Measurements from ENCODE around the gene SCAPER.

SCAPER gene

DNA sequence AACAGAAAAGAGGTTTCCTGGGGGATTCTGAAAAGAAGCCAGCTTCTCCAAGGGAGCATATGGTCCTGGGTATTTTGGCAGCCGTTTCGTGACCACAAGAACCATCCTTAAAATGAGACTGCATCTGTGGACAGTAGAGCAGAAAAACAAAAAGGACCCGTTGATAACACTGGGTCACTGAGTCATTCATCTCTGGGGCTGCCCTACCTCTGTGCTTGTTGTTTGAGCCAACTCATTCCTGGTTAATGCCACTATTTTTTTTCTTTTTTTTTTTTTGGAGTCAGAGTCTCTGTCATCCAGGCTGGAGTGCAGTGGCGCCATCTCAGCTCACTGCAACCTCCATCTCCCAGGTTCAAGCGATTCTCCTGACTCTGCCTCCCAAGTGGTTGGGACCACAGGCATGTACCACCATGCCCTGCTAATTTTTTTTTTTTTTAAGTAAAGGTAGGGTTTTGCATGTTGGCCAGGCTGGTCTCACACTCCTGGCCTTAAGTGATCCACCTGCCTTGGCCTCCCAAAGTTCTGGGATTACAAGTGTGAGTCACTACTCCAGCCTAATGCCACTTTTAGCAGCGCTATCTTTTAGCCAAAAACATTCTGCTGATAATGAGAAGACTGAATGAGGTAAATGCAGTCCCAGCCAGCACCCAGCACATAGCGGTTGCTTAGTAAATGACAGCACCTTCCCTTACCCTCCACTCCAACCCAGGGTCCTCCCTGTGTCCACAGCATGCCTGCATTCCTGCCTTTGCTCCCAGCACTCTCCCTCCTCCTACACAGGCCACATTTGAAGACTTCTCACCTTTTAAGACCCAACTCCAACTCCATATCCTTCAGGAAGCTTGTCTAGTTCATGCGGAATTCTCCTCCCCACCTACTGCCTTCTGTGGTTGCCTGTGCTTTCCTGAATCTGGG, 577.7 kb downstream of the SCAPER start:
- no peak overlapping the region for H3K4me3 ChIP-seq (ENCODE audit: low read depth, low read length)
- TF ChIP-seq, protein P1, sequence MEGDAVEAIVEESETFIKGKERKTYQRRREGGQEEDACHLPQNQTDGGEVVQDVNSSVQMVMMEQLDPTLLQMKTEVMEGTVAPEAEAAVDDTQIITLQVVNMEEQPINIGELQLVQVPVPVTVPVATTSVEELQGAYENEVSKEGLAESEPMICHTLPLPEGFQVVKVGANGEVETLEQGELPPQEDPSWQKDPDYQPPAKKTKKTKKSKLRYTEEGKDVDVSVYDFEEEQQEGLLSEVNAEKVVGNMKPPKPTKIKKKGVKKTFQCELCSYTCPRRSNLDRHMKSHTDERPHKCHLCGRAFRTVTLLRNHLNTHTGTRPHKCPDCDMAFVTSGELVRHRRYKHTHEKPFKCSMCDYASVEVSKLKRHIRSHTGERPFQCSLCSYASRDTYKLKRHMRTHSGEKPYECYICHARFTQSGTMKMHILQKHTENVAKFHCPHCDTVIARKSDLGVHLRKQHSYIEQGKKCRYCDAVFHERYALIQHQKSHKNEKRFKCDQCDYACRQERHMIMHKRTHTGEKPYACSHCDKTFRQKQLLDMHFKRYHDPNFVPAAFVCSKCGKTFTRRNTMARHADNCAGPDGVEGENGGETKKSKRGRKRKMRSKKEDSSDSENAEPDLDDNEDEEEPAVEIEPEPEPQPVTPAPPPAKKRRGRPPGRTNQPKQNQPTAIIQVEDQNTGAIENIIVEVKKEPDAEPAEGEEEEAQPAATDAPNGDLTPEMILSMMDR (IDR thresholded peaks at IDR 0.05; ENCODE audit: control insufficient read depth, extremely low read depth, insufficient read depth) = no peak
- DNase-seq (ENCODE audit: low read depth) = no peak

DNA sequence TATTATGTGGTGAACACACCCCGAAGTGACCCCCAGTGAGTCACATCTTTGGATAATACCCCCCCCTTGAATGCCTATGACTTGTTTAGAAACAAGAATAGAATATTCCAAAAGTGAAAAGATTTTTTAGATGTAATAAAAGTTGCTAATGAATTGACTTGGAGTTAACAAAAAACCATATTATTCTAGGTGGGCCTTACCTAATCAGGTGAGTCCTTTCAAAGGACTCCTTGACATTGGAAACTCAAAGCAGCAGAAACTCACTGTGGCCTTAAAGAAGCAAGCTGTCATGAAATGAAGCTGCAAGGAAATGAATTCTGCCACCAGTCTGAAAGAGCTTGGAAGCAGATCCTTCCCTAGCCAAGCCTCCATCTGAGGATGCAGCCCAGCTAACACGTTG, 579.4 kb downstream of the SCAPER start:
- H3K4me3 ChIP-seq (ENCODE audit: low read depth, low read length) = no peak overlapping the region
- DNase-seq (ENCODE audit: low read depth) = no peak
- TF ChIP-seq, protein P1 (IDR thresholded peaks at IDR 0.05; ENCODE audit: control insufficient read depth, extremely low read depth, insufficient read depth) = no peak

- no peak for DNase-seq (ENCODE audit: low read depth)
- no peak overlapping the region for H3K4me3 ChIP-seq (ENCODE audit: low read depth, low read length)
- TF ChIP-seq, protein P1 (IDR thresholded peaks at IDR 0.05; ENCODE audit: control insufficient read depth, extremely low read depth, insufficient read depth) = no peak
Measured at GRCh38 chr15:76324066-76324465, 581.1 kb downstream of the SCAPER start.

GRCh38 chr15:76321602-76322001, 583.5 kb downstream of the SCAPER start:
- no peak for DNase-seq (ENCODE audit: low read depth)
- TF ChIP-seq, protein P1 (IDR thresholded peaks at IDR 0.05; ENCODE audit: control insufficient read depth, extremely low read depth, insufficient read depth) = no peak
- H3K4me3 ChIP-seq (ENCODE audit: low read depth, low read length) = no peak overlapping the region

- TF ChIP-seq, protein P1 (IDR thresholded peaks at IDR 0.05; ENCODE audit: control insufficient read depth, extremely low read depth, insufficient read depth) = no peak
- DNase-seq (ENCODE audit: low read depth) = no peak
Measured at GRCh38 chr15:76321171-76321570, 584.0 kb downstream of the SCAPER start.

GRCh38 chr15:76320012-76320411, 585.1 kb downstream of the SCAPER start:
- TF ChIP-seq, protein P1 (IDR thresholded peaks at IDR 0.05; ENCODE audit: control insufficient read depth, extremely low read depth, insufficient read depth) = no peak

More at GRCh38 chr15:76321171-76321570, 584.0 kb downstream of the SCAPER start:
- no peak overlapping the region for H3K4me3 ChIP-seq (ENCODE audit: low read depth, low read length)

More at GRCh38 chr15:76320012-76320411, 585.1 kb downstream of the SCAPER start:
- no peak for DNase-seq (ENCODE audit: low read depth)
- H3K4me3 ChIP-seq (ENCODE audit: low read depth, low read length) = no peak overlapping the region
